ENCODE measurements around the gene ORAI2. TPM values are rescaled to one million over a fixed set of nuclear protein-coding genes. Genes with fewer than 3 reads are reported as not detected.
"Not testable (repeated sequence)": the region's sequence is repeated elsewhere in the genome, so short reads cannot be mapped to it uniquely, and the experiment has no call there.

The ORAI2 gene
- total and polyA plus RNA-seq, 2 donors, result 11.6 to 13.6 TPM

DNA sequence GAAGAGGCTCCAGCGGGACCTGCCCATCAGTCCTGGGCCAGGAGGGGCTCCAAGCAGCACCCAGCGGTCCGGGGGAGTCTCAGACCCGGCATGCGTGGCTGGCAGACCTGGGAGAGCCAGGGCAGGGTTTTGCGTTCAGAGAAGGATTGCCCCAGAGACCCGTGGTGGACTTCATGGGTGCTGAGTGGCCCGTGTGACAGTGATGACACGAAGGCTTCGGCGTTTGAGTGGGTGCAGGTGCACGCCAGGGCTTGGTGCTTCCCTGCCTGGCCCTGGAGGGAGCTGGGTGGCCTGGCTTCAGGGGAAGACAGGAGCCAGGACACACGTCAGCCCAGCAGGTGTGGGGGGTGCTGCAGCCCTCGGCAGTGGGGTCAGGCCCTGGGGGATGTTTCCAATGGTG lies 13.9 kb downstream of the ORAI2 start:
- H3K9me3 ChIP-seq (ENCODE audit: control insufficient read depth in 2 of 2, insufficient read depth in 1 of 2, low read length in 1 of 2), result peaks cover 0 to 3% of the 10 kb centered on the region in 2 donors
- H3K27ac ChIP-seq (ENCODE audit: low read depth in 1 of 2, low read length in 1 of 2), result no peak overlapping the region
- 98% methylated on average over 14 of the region's 14 CpGs for WGBS
- DNase-seq (ENCODE audit: low read depth in 6 of 9, low spot score in 9 of 9), result no peak
- peaks cover 29 to 32% of the 10 kb centered on the region in 2 donors for H3K36me3 ChIP-seq (ENCODE audit: control insufficient read depth in 2 of 2, insufficient read depth in 2 of 2, low read length in 1 of 2)
- no peak overlapping the region for H3K4me3 ChIP-seq (ENCODE audit: low read length in 2 of 2)
- H3K4me1 ChIP-seq (ENCODE audit: control insufficient read depth in 2 of 2, insufficient read depth in 2 of 2, low read length in 2 of 2), result peaks cover 0 to 10% of the 10 kb centered on the region in 2 donors
- no peaks in the 10 kb centered on the region for H3K27me3 ChIP-seq (ENCODE audit: control insufficient read depth in 2 of 2, insufficient read depth in 1 of 2, low read length in 1 of 2)

DNA sequence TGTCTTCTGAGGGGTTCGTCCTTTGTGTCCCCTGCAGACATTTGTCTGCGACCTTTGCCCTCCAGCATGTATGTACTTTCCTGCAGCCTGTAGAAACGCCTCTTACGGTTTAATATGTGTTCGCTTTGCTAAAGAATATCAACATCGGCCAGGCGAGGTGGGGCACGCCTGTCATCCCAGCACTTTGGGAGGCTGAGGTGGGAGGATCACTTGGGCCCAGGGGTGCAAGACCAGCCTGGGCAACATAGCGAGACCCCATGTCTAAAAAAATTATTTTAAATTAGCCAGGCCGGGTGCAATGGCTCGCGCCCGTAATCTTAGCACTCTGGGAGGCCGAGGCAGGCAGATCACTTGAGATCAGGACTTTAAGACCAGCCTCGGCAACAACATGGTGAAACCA lies 15.8 kb downstream of the ORAI2 start:
- Histone ChIP-seq H3K4me1 (ENCODE audit: control insufficient read depth in 2 of 2, insufficient read depth in 2 of 2, low read length in 2 of 2) (peaks cover 0 to 6% of the 10 kb centered on the region in 2 donors), H3K27ac (ENCODE audit: low read depth in 1 of 2, low read length in 1 of 2) (no peak overlapping the region), H3K27me3 (ENCODE audit: control insufficient read depth in 2 of 2, insufficient read depth in 1 of 2, low read length in 1 of 2) (no peaks in the 10 kb centered on the region), H3K36me3 (ENCODE audit: control insufficient read depth in 2 of 2, insufficient read depth in 2 of 2, low read length in 1 of 2) (peaks cover 29 to 32% of the 10 kb centered on the region in 2 donors), H3K4me3 (ENCODE audit: low read length in 2 of 2) (no peak overlapping the region), H3K9me3 (ENCODE audit: control insufficient read depth in 2 of 2, insufficient read depth in 1 of 2, low read length in 1 of 2) (peaks cover 0 to 3% of the 10 kb centered on the region in 2 donors)
- no peak for DNase-seq (ENCODE audit: low read depth in 6 of 9, low spot score in 9 of 9)
- 98% methylated on average over 15 of the region's 15 CpGs for WGBS

- H3K27ac ChIP-seq (ENCODE audit: low read depth in 1 of 2, low read length in 1 of 2), result no peak overlapping the region
- 85% methylated on average over 6 of the region's 6 CpGs for WGBS
- peak in 2 of 9 donors; percentile 51 to 59 for DNase-seq (ENCODE audit: low read depth in 6 of 9, low spot score in 9 of 9)
These were observed 16.9 kb downstream of the ORAI2 start for GRCh38 chr7:102450242-102450641.

GRCh38 chr7:102451371-102452054 lies 18.1 kb downstream of the ORAI2 start:
- 92% methylated on average over 23 of the region's 23 CpGs for WGBS
- H3K27me3 ChIP-seq (ENCODE audit: control insufficient read depth in 2 of 2, insufficient read depth in 1 of 2, low read length in 1 of 2), result no peaks in the 10 kb centered on the region
- no peak for DNase-seq (ENCODE audit: low read depth in 6 of 9, low spot score in 9 of 9)
- H3K4me3 ChIP-seq (ENCODE audit: low read length in 2 of 2), result no peak overlapping the region
- H3K4me1 ChIP-seq (ENCODE audit: control insufficient read depth in 2 of 2, insufficient read depth in 2 of 2, low read length in 2 of 2), result peaks cover 0 to 3% of the 10 kb centered on the region in 2 donors
- no peaks in the 10 kb centered on the region for H3K9me3 ChIP-seq (ENCODE audit: control insufficient read depth in 2 of 2, insufficient read depth in 1 of 2, low read length in 1 of 2)
- no peak overlapping the region for H3K27ac ChIP-seq (ENCODE audit: low read depth in 1 of 2, low read length in 1 of 2)
- peaks cover 34 to 35% of the 10 kb centered on the region in 2 donors for H3K36me3 ChIP-seq (ENCODE audit: control insufficient read depth in 2 of 2, insufficient read depth in 2 of 2, low read length in 1 of 2)

More at GRCh38 chr7:102450242-102450641, 16.9 kb downstream of the ORAI2 start:
- H3K4me3 ChIP-seq (ENCODE audit: low read length in 2 of 2), result no peak overlapping the region
- H3K36me3 ChIP-seq (ENCODE audit: control insufficient read depth in 2 of 2, insufficient read depth in 2 of 2, low read length in 1 of 2), result peaks cover 28 to 29% of the 10 kb centered on the region in 2 donors
- H3K4me1 ChIP-seq (ENCODE audit: control insufficient read depth in 2 of 2, insufficient read depth in 2 of 2, low read length in 2 of 2), result peaks cover 0 to 6% of the 10 kb centered on the region in 2 donors
- peaks cover 0 to 3% of the 10 kb centered on the region in 2 donors for H3K9me3 ChIP-seq (ENCODE audit: control insufficient read depth in 2 of 2, insufficient read depth in 1 of 2, low read length in 1 of 2)
- no peaks in the 10 kb centered on the region for H3K27me3 ChIP-seq (ENCODE audit: control insufficient read depth in 2 of 2, insufficient read depth in 1 of 2, low read length in 1 of 2)

DNA sequence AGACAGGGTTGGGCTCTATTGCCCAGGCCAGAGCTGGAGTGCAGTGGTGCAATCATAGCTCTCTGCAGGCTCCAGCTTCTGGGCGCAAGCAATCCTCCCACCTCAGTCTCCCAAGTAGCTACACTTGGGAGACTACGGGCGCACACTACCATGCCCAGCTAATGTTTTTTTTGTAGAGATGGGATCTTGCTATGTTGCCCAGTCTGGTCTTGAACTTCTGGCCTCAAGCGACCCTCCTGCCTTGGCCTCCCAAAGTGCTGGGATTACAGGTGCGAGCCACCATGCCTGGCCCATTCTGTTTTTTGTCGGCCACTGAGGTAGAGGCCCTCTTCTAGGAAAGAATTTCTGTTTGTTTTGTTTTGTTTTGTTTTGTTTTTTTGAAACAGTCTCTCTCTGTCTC lies 19.1 kb downstream of the ORAI2 start:
- no peak overlapping the region for H3K4me3 ChIP-seq (ENCODE audit: low read length in 2 of 2)
- no peak overlapping the region for H3K27ac ChIP-seq (ENCODE audit: low read depth in 1 of 2, low read length in 1 of 2)
- H3K4me1 ChIP-seq (ENCODE audit: control insufficient read depth in 2 of 2, insufficient read depth in 2 of 2, low read length in 2 of 2), result peaks cover 0 to 3% of the 10 kb centered on the region in 2 donors
- peaks cover 33 to 34% of the 10 kb centered on the region in 2 donors for H3K36me3 ChIP-seq (ENCODE audit: control insufficient read depth in 2 of 2, insufficient read depth in 2 of 2, low read length in 1 of 2)
- no peaks in the 10 kb centered on the region for H3K9me3 ChIP-seq (ENCODE audit: control insufficient read depth in 2 of 2, insufficient read depth in 1 of 2, low read length in 1 of 2)
- WGBS, result 93% methylated on average over 6 of the region's 6 CpGs
- no peaks in the 10 kb centered on the region for H3K27me3 ChIP-seq (ENCODE audit: control insufficient read depth in 2 of 2, insufficient read depth in 1 of 2, low read length in 1 of 2)
- DNase-seq (ENCODE audit: low read depth in 6 of 9, low spot score in 9 of 9), result no peak

DNA sequence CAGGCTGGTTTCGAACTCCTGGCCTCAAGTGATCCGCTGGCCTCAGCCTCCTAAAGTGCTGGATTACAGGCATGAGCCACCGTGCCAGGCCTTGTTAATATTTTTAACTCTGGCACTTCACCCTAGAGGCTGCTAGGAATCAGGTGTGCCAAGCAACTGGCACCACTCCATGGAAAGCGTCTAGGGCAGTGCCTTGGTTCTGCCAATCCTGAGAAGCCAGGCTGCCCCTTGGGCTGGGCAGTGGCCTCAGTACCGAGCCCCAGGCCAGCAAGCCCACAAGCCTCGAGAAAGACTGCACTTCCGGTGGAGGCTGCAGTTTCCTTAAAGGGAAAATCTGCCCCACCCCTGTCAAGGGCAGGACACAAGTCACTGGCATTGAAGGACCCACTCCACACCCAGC lies 19.9 kb downstream of the ORAI2 start:
- Histone ChIP-seq H3K27ac (ENCODE audit: low read depth in 1 of 2, low read length in 1 of 2) (no peak overlapping the region), H3K36me3 (ENCODE audit: control insufficient read depth in 2 of 2, insufficient read depth in 2 of 2, low read length in 1 of 2) (peaks cover 32 to 34% of the 10 kb centered on the region in 2 donors), H3K4me1 (ENCODE audit: control insufficient read depth in 2 of 2, insufficient read depth in 2 of 2, low read length in 2 of 2) (peaks cover 0 to 3% of the 10 kb centered on the region in 2 donors), H3K9me3 (ENCODE audit: control insufficient read depth in 2 of 2, insufficient read depth in 1 of 2, low read length in 1 of 2) (no peaks in the 10 kb centered on the region), H3K4me3 (ENCODE audit: low read length in 2 of 2) (no peak overlapping the region), H3K27me3 (ENCODE audit: control insufficient read depth in 2 of 2, insufficient read depth in 1 of 2, low read length in 1 of 2) (no peaks in the 10 kb centered on the region)
- WGBS, result 95% methylated on average over 7 of the region's 7 CpGs
- DNase-seq (ENCODE audit: low read depth in 6 of 9, low spot score in 9 of 9), result no peak

GRCh38 chr7:102454468-102454867 lies 21.1 kb downstream of the ORAI2 start:
- no peak for DNase-seq (ENCODE audit: low read depth in 6 of 9, low spot score in 9 of 9)
- Histone ChIP-seq H3K27me3 (ENCODE audit: control insufficient read depth in 2 of 2, insufficient read depth in 1 of 2, low read length in 1 of 2) (no peaks in the 10 kb centered on the region), H3K4me3 (ENCODE audit: low read length in 2 of 2) (no peak overlapping the region), H3K27ac (ENCODE audit: low read depth in 1 of 2, low read length in 1 of 2) (no peak overlapping the region), H3K36me3 (ENCODE audit: control insufficient read depth in 2 of 2, insufficient read depth in 2 of 2, low read length in 1 of 2) (peaks cover 36 to 41% of the 10 kb centered on the region in 2 donors), H3K4me1 (ENCODE audit: control insufficient read depth in 2 of 2, insufficient read depth in 2 of 2, low read length in 2 of 2) (peaks cover 0 to 3% of the 10 kb centered on the region in 2 donors), H3K9me3 (ENCODE audit: control insufficient read depth in 2 of 2, insufficient read depth in 1 of 2, low read length in 1 of 2) (no peaks in the 10 kb centered on the region)
- WGBS, result 92% methylated on average over 12 of the region's 12 CpGs

GRCh38 chr7:102454932-102455331 lies 21.6 kb downstream of the ORAI2 start:
- H3K27ac ChIP-seq (ENCODE audit: low read depth in 1 of 2, low read length in 1 of 2); H3K4me3 ChIP-seq (ENCODE audit: low read length in 2 of 2); H3K9me3 ChIP-seq (ENCODE audit: control insufficient read depth in 2 of 2, insufficient read depth in 1 of 2, low read length in 1 of 2); H3K27me3 ChIP-seq (ENCODE audit: control insufficient read depth in 2 of 2, insufficient read depth in 1 of 2, low read length in 1 of 2); DNase-seq (ENCODE audit: low read depth in 6 of 9, low spot score in 9 of 9); H3K4me1 ChIP-seq (ENCODE audit: control insufficient read depth in 2 of 2, insufficient read depth in 2 of 2, low read length in 2 of 2): not testable (repeated sequence)
- H3K36me3 ChIP-seq (ENCODE audit: control insufficient read depth in 2 of 2, insufficient read depth in 2 of 2, low read length in 1 of 2), result peaks cover 38 to 44% of the 10 kb centered on the region in 2 donors
- WGBS, result 97% methylated on average over 10 of the region's 10 CpGs

DNA sequence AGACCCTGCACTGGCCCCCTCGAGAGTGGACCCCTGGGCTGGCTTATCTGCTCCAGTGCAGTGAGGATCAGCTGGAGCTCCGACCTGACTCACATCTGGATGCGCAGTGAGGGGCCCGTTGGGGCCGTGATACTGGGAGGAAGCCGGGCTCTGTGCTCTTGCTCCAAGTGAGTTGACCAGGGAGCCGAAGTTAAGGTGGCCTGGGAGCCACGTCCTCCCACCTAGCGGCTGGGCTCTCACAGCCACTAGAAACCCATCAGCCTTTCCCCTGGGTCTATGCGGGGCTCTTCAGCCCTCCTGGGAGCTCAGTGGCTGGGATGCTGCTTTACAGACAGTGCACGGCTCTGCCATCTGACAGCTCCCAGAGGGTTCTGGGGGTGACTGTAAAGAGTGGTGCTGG lies 22.2 kb downstream of the ORAI2 start:
- H3K9me3 ChIP-seq (ENCODE audit: control insufficient read depth in 2 of 2, insufficient read depth in 1 of 2, low read length in 1 of 2), result no peaks in the 10 kb centered on the region
- WGBS, result 98% methylated on average over 11 of the region's 11 CpGs
- H3K27ac ChIP-seq (ENCODE audit: low read depth in 1 of 2, low read length in 1 of 2), result no peak overlapping the region
- no peak for DNase-seq (ENCODE audit: low read depth in 6 of 9, low spot score in 9 of 9)
- no peak overlapping the region for H3K4me3 ChIP-seq (ENCODE audit: low read length in 2 of 2)
- peaks cover 0 to 3% of the 10 kb centered on the region in 2 donors for H3K4me1 ChIP-seq (ENCODE audit: control insufficient read depth in 2 of 2, insufficient read depth in 2 of 2, low read length in 2 of 2)
- no peaks in the 10 kb centered on the region for H3K27me3 ChIP-seq (ENCODE audit: control insufficient read depth in 2 of 2, insufficient read depth in 1 of 2, low read length in 1 of 2)
- peaks cover 38 to 44% of the 10 kb centered on the region in 2 donors for H3K36me3 ChIP-seq (ENCODE audit: control insufficient read depth in 2 of 2, insufficient read depth in 2 of 2, low read length in 1 of 2)
